Glutamatergic neuron (in vitro differentiated cells): ENCODE results near the gene FAM181B. TPM values are rescaled to one million over a fixed set of nuclear protein-coding genes. Genes with fewer than 3 reads are reported as not detected.

Source experiments
- DNase-seq: peaks from one replicate; pipeline ENCODE4 v3.0.0; 2022
- H3K27ac Mint-ChIP-seq: one replicate; pipeline ENCODE4 v1.8.0; 2020; ENCODE audit warnings: mild to moderate bottlenecking, mixed read lengths, inconsistent platforms; ENCODE audit not compliant: unreplicated experiment
- H3K27me3 Mint-ChIP-seq: one replicate; pipeline ENCODE4 v1.8.0; 2020; ENCODE audit warnings: mild to moderate bottlenecking, moderate library complexity, mixed read lengths, inconsistent platforms; ENCODE audit not compliant: unreplicated experiment
- H3K36me3 Mint-ChIP-seq: one replicate; pipeline ENCODE4 v1.8.0; 2020; ENCODE audit warnings: mild to moderate bottlenecking, mixed read lengths, inconsistent platforms; ENCODE audit not compliant: unreplicated experiment
- H3K4me1 Mint-ChIP-seq: one replicate; pipeline ENCODE4 v1.8.0; 2020; ENCODE audit warnings: mild to moderate bottlenecking, low read depth, mixed read lengths, inconsistent platforms; ENCODE audit not compliant: unreplicated experiment
- H3K4me3 Mint-ChIP-seq: one replicate; pipeline ENCODE4 v1.8.0; 2020; ENCODE audit warnings: mild to moderate bottlenecking, mixed read lengths, inconsistent platforms; ENCODE audit not compliant: unreplicated experiment
- H3K9me3 Mint-ChIP-seq: one replicate; pipeline ENCODE4 v1.8.0; 2020; ENCODE audit warnings: mild to moderate bottlenecking, moderate library complexity, mixed read lengths, inconsistent platforms; ENCODE audit not compliant: unreplicated experiment
- CTCF ChIP-seq: fragments of 200-600 bp; sonication (generic); IDR thresholded peaks from one replicate; pipeline ENCODE4 v1.5.0; 2021; ENCODE audit not compliant: partially characterized antibody, unreplicated experiment
- total RNA-seq: library from RNA; stranded (reverse); fragmentation: NEBNext Ultra II Directional; extraction: Animal tissue kit (Norgen Biotek cat#: 25700); gene quantifications from one replicate; pipeline ENCODE4 v1.2.1, GENCODE V29; 2021; ENCODE audit not compliant: unreplicated experiment

The FAM181B gene
- total RNA-seq, 1 donor from 2014 or later = 0.47 TPM

GRCh38 chr11:82759649-82760048 is 26.0 kb upstream of the FAM181B start:
- H3K36me3 Mint-ChIP-seq = no peaks in the 10 kb centered on the region
- no peak overlapping the region for H3K4me3 Mint-ChIP-seq
- H3K4me1 Mint-ChIP-seq = no peaks in the 10 kb centered on the region
- no peak for DNase-seq
- H3K9me3 Mint-ChIP-seq = no peaks in the 10 kb centered on the region
- peaks cover 3% of the 10 kb centered on the region for H3K27me3 Mint-ChIP-seq
- TF ChIP-seq CTCF = no peak
- H3K27ac Mint-ChIP-seq = no peak overlapping the region

GRCh38 chr11:82757660-82758357 is 24.1 kb upstream of the FAM181B start:
- no peaks in the 10 kb centered on the region for H3K9me3 Mint-ChIP-seq
- H3K4me3 Mint-ChIP-seq = no peak overlapping the region
- no peaks in the 10 kb centered on the region for H3K4me1 Mint-ChIP-seq
- H3K27me3 Mint-ChIP-seq = peaks cover 3% of the 10 kb centered on the region
- no peak for TF ChIP-seq CTCF
- H3K27ac Mint-ChIP-seq = no peak overlapping the region
- no peaks in the 10 kb centered on the region for H3K36me3 Mint-ChIP-seq
- DNase-seq = no peak

- no peak for TF ChIP-seq CTCF
- H3K4me3 Mint-ChIP-seq = no peak overlapping the region
- no peaks in the 10 kb centered on the region for H3K9me3 Mint-ChIP-seq
- no peak for DNase-seq
- no peak overlapping the region for H3K27ac Mint-ChIP-seq
- no peaks in the 10 kb centered on the region for H3K36me3 Mint-ChIP-seq
- H3K27me3 Mint-ChIP-seq = peaks cover 3% of the 10 kb centered on the region
- H3K4me1 Mint-ChIP-seq = no peaks in the 10 kb centered on the region
Measured at GRCh38 chr11:82756765-82757639, 23.3 kb upstream of the FAM181B start.

- H3K27ac Mint-ChIP-seq = no peak overlapping the region
- H3K4me1 Mint-ChIP-seq = no peaks in the 10 kb centered on the region
- H3K4me3 Mint-ChIP-seq = no peak overlapping the region
- no peaks in the 10 kb centered on the region for H3K36me3 Mint-ChIP-seq
- no peaks in the 10 kb centered on the region for H3K9me3 Mint-ChIP-seq
- no peak for TF ChIP-seq CTCF
- H3K27me3 Mint-ChIP-seq = peaks cover 3% of the 10 kb centered on the region
- DNase-seq = no peak
Measured at GRCh38 chr11:82754410-82754809, 20.7 kb upstream of the FAM181B start.

- no peaks in the 10 kb centered on the region for H3K9me3 Mint-ChIP-seq
- no peaks in the 10 kb centered on the region for H3K36me3 Mint-ChIP-seq
- no peaks in the 10 kb centered on the region for H3K4me1 Mint-ChIP-seq
- H3K27ac Mint-ChIP-seq = no peak overlapping the region
- H3K27me3 Mint-ChIP-seq = peaks cover 1% of the 10 kb centered on the region
- DNase-seq = no peak
- H3K4me3 Mint-ChIP-seq = no peak overlapping the region
- TF ChIP-seq CTCF = no peak
Measured at GRCh38 chr11:82753921-82754320, 20.3 kb upstream of the FAM181B start.
